ENCODE data around the gene MGMT. TPM values are rescaled to one million over a fixed set of nuclear protein-coding genes. Genes with fewer than 3 reads are reported as not detected.

Gene MGMT
- total and polyA plus RNA-seq, 9 of the 15 experiments (the other 6 are each of a cell fraction or from before 2014, with no cell fraction given) = 0.03 to 0.29 (median 0.11) TPM; not detected in 4

DNA sequence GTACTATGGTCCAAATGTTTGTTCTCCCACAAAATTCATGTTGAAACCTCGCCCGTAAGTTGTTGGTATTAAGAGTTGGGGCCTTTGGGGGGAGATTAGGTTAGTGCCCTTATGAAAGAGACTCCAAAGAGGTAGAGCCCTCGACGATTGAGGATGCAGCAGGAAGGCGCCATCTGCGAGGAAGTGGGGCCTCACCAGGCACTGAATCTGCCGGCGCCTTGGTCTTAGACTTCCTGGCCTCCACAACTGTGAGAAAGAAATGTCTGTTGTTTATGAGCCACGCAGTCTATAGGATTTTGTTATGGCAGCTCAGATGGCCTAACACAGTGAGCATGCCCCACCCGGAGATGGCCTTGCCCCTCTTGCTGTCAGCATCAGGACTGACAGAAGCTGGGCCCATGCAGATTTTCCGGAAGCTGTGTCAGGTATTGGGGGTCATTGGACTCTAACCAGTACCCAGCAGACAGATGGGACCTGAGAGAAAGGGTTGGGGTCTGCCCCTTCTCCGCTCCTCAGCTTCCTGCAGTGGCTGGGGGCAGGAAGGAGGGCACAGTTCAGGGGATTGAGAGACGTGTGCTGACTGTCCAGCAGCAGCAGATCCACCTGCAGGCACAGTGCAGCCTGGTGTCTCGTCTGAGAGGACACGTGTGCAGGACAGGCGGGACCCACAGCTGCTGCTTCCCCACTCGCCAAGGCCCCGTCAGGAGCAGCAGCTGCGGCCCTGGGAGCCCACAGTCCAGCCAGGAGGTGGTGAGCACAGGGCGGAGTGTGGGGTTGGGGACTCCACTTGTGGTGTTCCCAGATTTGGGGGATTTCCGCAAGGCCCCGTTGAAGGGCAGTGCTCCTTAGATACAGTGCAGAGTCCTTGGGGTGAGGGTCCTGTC, 47.8 kb downstream of the MGMT start:
- FAIRE-seq = no peak

More for the DNA sequence above, 47.8 kb downstream of the MGMT start:
- H3K79me2 ChIP-seq (ENCODE audit: control insufficient read depth, insufficient read depth, low read length) = no peaks in the 10 kb centered on the region
- no TSS peak for BruUV-seq (replicated peaks)
- H3K27me3 ChIP-seq (ENCODE audit: control insufficient read depth in 2 of 2, insufficient read depth in 2 of 2, low read length in 2 of 2) = no peaks in the 10 kb centered on the region
- no peaks in the 10 kb centered on the region for H3K9me3 ChIP-seq (replicated peaks; ENCODE audit: control insufficient read depth, insufficient read depth, low read depth, low read length)
- WGBS (ENCODE audit: insufficient coverage, low coverage, missing lambda C conversion rate) = 0% methylated on average over 10 of the region's 22 CpGs
- no peak overlapping the region for H3K4me2 ChIP-seq (ENCODE audit: insufficient read depth, low read length)
- in situ Hi-C loops (cut with MboI) = no loop called here
- intact Hi-C loops (cut with micrococcal nuclease) = no loop called here
- no peak for ATAC-seq
- no peak overlapping the region for H2AFZ ChIP-seq (ENCODE audit: low read depth, low read length)
- DNase-seq (ENCODE audit: extremely low read depth in 1 of 4, low spot score in 3 of 4) = no peak
- ChIA-PET CTCF (ENCODE audit: low intra/inter-chr PET ratio) (no interaction called here), POLR2A (no interaction called here)
- H3K4me1 ChIP-seq (replicated peaks in 1 of 2; ENCODE audit: control insufficient read depth in 2 of 2, insufficient read depth in 2 of 2, low read length in 2 of 2) = no peaks in the 10 kb centered on the region
- no peak overlapping the region for H3K27ac ChIP-seq (ENCODE audit: extremely low read depth, low read depth, low read length)
- H3K4me3 ChIP-seq = no peak overlapping the region
- H4K20me1 ChIP-seq (replicated peaks; ENCODE audit: control insufficient read depth, insufficient read depth, low read length) = no peaks in the 10 kb centered on the region
- no peaks in the 10 kb centered on the region for H3K9me1 ChIP-seq (ENCODE audit: control insufficient read depth, insufficient read depth, low read length)
- H3K36me3 ChIP-seq (ENCODE audit: control insufficient read depth, insufficient read depth, low read length) = no peaks in the 10 kb centered on the region
- no peak overlapping the region for H3K9ac ChIP-seq (ENCODE audit: insufficient read depth in 1 of 2, low read depth in 2 of 2, low read length in 2 of 2)
- TF ChIP-seq MBD1 (CRISPR knock-in tag; IDR thresholded peaks at IDR 0.05) (no peak), PKNOX1 (IDR thresholded peaks at IDR 0.05) (no peak), TRIM28 (IDR thresholded peaks at IDR 0.05) (no peak), HDAC3 (IDR thresholded peaks at IDR 0.05; ENCODE audit: borderline replicate concordance, partially characterized antibody) (no peak), KLF10 (CRISPR knock-in tag; IDR thresholded peaks at IDR 0.05) (no peak), CREM (IDR thresholded peaks at IDR 0.05; ENCODE audit: low read depth) (no peak), ZNF436 (CRISPR knock-in tag; IDR thresholded peaks at IDR 0.05) (no peak), SP1 (CRISPR knock-in tag; IDR thresholded peaks at IDR 0.05) (no peak), ZBTB17 (CRISPR knock-in tag; IDR thresholded peaks at IDR 0.05) (no peak), ZNF57 (CRISPR knock-in tag; IDR thresholded peaks at IDR 0.05) (no peak), TGIF2 (CRISPR knock-in tag; IDR thresholded peaks at IDR 0.05) (no peak), E2F8 (IDR thresholded peaks at IDR 0.05; ENCODE audit: low read depth, partially characterized antibody) (no peak)

Data from K562 (cell line).